Measurements from ENCODE around the gene ERC2. TPM values are rescaled to one million over a fixed set of nuclear protein-coding genes. Genes with fewer than 3 reads are reported as not detected.

The ERC2 gene
- polyA plus RNA-seq, 2 of the 4 experiments (the other 2 are of a cell fraction) = 0.16 TPM; not detected in 1

DNA sequence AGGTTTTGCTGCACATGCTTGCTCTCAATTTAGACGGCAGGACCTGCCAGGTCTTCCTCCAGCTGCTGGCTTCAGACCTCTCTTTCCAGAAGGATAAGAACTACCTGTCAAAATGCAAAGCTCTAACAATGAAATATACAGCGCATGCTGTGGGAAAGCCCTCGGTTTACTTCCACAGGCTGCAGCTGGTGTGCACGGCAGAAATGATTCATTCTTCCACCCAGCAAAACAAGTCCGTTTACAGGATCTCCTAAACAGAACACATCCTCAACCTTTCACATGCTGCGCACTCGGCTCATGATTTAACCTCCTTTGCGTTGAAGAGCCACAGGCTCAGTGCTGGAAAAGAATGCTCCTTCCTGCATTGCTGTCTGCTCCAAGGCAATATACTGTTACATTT is 888.8 kb downstream of the ERC2 start:
- WGBS (ENCODE audit: missing lambda C conversion rate) = 54% methylated on average over 8 of the region's 8 CpGs
- Histone ChIP-seq H3K27ac (no peak overlapping the region), H3K4me3 (no peak overlapping the region), H3K9me3 (no peaks in the 10 kb centered on the region), H3K4me1 (no peaks in the 10 kb centered on the region), H3K4me2 (no peak overlapping the region)
- ChIA-PET POLR2A (no interaction called here), CTCF (no interaction called here)
- ATAC-seq (no peak), DNase-seq (ENCODE audit: low read depth in 1 of 2, low spot score in 1 of 2) (no peak), FAIRE-seq (no peak)
- TF ChIP-seq, protein P1, sequence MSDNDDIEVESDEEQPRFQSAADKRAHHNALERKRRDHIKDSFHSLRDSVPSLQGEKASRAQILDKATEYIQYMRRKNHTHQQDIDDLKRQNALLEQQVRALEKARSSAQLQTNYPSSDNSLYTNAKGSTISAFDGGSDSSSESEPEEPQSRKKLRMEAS (IDR thresholded peaks at IDR 0.05) = no peak
- TF ChIP-seq JUN (IDR thresholded peaks at IDR 0.05) (no peak), GATA3 (IDR thresholded peaks at IDR 0.05; ENCODE audit: borderline replicate concordance) (no peak), CBX8 (IDR thresholded peaks at IDR 0.05) (no peak), HMGXB4 (CRISPR knock-in tag; IDR thresholded peaks at IDR 0.05; ENCODE audit: borderline replicate concordance) (no peak), RAD21 (conservative IDR thresholded peaks at IDR 0.05 in 1 of 2, IDR thresholded peaks at IDR 0.05 in 1 of 2) (no peak), HOXB13 (CRISPR knock-in tag; IDR thresholded peaks at IDR 0.05; ENCODE audit: low read depth) (no peak), NPAS2 (CRISPR knock-in tag; IDR thresholded peaks at IDR 0.05; ENCODE audit: borderline replicate concordance) (no peak), NR3C1 (IDR thresholded peaks at IDR 0.05) (no peak), CHD2 (IDR thresholded peaks at IDR 0.05; ENCODE audit: low read length, partially characterized antibody) (no peak), CBX2 (IDR thresholded peaks at IDR 0.05; ENCODE audit: borderline replicate concordance, low read depth) (no peak), NFE2L2 (conservative IDR thresholded peaks at IDR 0.05; ENCODE audit: low read length) (no peak), SMC3 (IDR thresholded peaks at IDR 0.05) (no peak)
- TF ChIP-seq, protein P2, sequence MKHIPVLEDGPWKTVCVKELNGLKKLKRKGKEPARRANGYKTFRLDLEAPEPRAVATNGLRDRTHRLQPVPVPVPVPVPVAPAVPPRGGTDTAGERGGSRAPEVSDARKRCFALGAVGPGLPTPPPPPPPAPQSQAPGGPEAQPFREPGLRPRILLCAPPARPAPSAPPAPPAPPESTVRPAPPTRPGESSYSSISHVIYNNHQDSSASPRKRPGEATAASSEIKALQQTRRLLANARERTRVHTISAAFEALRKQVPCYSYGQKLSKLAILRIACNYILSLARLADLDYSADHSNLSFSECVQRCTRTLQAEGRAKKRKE (CRISPR knock-in tag; IDR thresholded peaks at IDR 0.05; ENCODE audit: low read depth) = no peak
- TF ChIP-seq, protein P3, sequence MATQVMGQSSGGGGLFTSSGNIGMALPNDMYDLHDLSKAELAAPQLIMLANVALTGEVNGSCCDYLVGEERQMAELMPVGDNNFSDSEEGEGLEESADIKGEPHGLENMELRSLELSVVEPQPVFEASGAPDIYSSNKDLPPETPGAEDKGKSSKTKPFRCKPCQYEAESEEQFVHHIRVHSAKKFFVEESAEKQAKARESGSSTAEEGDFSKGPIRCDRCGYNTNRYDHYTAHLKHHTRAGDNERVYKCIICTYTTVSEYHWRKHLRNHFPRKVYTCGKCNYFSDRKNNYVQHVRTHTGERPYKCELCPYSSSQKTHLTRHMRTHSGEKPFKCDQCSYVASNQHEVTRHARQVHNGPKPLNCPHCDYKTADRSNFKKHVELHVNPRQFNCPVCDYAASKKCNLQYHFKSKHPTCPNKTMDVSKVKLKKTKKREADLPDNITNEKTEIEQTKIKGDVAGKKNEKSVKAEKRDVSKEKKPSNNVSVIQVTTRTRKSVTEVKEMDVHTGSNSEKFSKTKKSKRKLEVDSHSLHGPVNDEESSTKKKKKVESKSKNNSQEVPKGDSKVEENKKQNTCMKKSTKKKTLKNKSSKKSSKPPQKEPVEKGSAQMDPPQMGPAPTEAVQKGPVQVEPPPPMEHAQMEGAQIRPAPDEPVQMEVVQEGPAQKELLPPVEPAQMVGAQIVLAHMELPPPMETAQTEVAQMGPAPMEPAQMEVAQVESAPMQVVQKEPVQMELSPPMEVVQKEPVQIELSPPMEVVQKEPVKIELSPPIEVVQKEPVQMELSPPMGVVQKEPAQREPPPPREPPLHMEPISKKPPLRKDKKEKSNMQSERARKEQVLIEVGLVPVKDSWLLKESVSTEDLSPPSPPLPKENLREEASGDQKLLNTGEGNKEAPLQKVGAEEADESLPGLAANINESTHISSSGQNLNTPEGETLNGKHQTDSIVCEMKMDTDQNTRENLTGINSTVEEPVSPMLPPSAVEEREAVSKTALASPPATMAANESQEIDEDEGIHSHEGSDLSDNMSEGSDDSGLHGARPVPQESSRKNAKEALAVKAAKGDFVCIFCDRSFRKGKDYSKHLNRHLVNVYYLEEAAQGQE (IDR thresholded peaks at IDR 0.05) = no peak

DNA sequence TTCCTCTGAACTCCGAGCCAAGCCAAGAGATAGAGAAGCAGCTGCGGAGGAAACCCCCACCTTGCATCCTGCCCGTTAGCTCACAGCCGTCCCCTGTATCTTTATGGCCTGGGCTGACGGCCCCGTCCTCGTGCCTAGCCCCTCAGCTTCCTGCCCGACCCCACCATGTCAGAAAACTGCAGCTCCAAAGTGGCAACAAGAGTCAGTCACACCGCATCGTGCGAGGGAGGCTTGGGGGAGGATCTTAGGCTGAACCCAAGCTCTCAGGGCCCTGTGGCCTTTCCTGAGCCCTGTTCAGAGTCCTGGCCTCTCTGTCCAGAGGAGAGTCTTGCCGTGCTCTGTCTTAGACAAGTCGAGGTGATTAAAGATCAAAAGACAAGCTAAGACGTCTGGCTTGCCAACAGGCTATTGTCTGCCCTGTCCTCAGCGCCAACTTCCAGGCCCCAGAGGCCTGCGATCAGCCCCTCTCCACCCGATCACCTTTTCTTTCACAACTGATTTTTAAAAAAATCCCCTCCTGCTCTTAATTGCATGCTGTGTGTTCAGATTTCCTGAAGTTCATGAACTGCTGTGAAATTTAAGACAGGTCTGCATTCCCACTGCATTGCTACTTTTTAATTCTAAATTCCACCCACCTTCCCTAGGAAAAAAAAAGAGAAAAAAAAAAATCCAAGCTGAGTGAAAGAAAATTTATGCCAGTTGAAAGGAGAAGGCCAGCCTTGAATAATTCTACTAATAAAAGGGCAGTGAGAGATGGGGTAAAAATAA is 891.5 kb downstream of the ERC2 start:
- DNase-seq (ENCODE audit: low read depth in 1 of 2, low spot score in 1 of 2) (no peak), FAIRE-seq (no peak), ATAC-seq (no peak)
- WGBS (ENCODE audit: missing lambda C conversion rate) = 57% methylated on average over 7 of the region's 17 CpGs
- CTCF ChIA-PET = no interaction called here
- POLR2A ChIA-PET = no interaction called here
- no peak for TF ChIP-seq FOSB (CRISPR knock-in tag; IDR thresholded peaks at IDR 0.05)
- Histone ChIP-seq H3K9me3 (no peaks in the 10 kb centered on the region), H3K4me3 (no peak overlapping the region), H3K4me2 (no peak overlapping the region), H3K27ac (no peak overlapping the region), H3K4me1 (no peaks in the 10 kb centered on the region)

DNA sequence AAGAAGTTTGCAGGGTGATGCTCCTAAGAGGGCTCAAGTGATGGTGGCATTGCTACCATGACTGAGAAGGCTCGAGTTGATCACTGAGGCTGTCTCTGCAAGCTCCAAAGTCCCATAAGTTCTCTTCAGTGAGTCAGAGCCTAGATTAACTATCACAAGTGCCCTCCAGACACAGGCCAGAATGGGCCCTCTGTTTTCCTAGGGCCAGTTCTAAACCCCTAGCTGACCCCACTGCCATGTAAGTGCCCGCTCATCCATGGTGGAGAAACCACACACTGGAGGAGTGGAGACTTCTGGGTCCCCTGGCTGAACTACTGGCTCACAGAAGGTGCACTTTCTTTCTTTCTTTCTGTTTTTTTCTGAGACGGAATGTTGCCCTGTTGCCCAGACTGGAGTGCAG is 893.6 kb downstream of the ERC2 start:
- ATAC-seq (no peak), DNase-seq (ENCODE audit: low read depth in 1 of 2, low spot score in 1 of 2) (no peak), FAIRE-seq (no peak)
- no peak overlapping the region for H3K27ac ChIP-seq
- WGBS (ENCODE audit: missing lambda C conversion rate) = 42% methylated on average over 2 of the region's 3 CpGs
- no peaks in the 10 kb centered on the region for H3K4me1 ChIP-seq
- POLR2A ChIA-PET = no interaction called here
- H3K9me3 ChIP-seq = no peaks in the 10 kb centered on the region
- H3K4me2 ChIP-seq = no peak overlapping the region
- no peak overlapping the region for H3K4me3 ChIP-seq
- CTCF ChIA-PET = interaction anchor here (1.0 kb wide), 1 partner anchor 24 kb away, joined by 3 read pairs; no protein-coding TSS in a partner anchor
- TF ChIP-seq CHD2 (IDR thresholded peaks at IDR 0.05; ENCODE audit: low read length, partially characterized antibody) (no peak), ELK1 (IDR thresholded peaks at IDR 0.05; ENCODE audit: low read depth, low read length) (no peak), SREBF2 (IDR thresholded peaks at IDR 0.05) (no peak), FOXS1 (CRISPR knock-in tag; IDR thresholded peaks at IDR 0.05) (no peak), HOXA7 (CRISPR knock-in tag; IDR thresholded peaks at IDR 0.05) (no peak), MAZ (IDR thresholded peaks at IDR 0.05; ENCODE audit: borderline replicate concordance, low read depth, low read length) (no peak), ESRRA (IDR thresholded peaks at IDR 0.05; ENCODE audit: borderline replicate concordance, low read length) (no peak)
- TF ChIP-seq, protein P2 (CRISPR knock-in tag; IDR thresholded peaks at IDR 0.05; ENCODE audit: low read depth) = no peak
- TF ChIP-seq, protein P4, sequence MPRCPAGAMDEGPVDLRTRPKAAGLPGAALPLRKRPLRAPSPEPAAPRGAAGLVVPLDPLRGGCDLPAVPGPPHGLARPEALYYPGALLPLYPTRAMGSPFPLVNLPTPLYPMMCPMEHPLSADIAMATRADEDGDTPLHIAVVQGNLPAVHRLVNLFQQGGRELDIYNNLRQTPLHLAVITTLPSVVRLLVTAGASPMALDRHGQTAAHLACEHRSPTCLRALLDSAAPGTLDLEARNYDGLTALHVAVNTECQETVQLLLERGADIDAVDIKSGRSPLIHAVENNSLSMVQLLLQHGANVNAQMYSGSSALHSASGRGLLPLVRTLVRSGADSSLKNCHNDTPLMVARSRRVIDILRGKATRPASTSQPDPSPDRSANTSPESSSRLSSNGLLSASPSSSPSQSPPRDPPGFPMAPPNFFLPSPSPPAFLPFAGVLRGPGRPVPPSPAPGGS (IDR thresholded peaks at IDR 0.05) = no peak
